Esophagus muscularis mucosa (tissue), 4 donors: ENCODE measurements around the gene HAS3. TPM values are rescaled to one million over a fixed set of nuclear protein-coding genes. Genes with fewer than 3 reads are reported as not detected.
A peak's percentile ranks its signal among the peaks of the same experiment; 100 is the strongest.

Source experiments
- DNase-seq: peaks from one replicate; pipeline ENCODE4 v3.0.0-alpha.2; 2017; ENCODE audit errors: extremely low spot score
- H3K27ac ChIP-seq, 4 donors: fragments of 200-600 bp; sonication (generic); replicated peaks in 1 of 4; 1 replicate in 3 of 4; 2 replicates in 1 of 4; pipeline ENCODE4 v1.5.1; 2016 to 2019; ENCODE audit warnings: mild to moderate bottlenecking in 1 of 4
- H3K27me3 ChIP-seq, 4 donors: fragments of 200-600 bp; sonication (generic); one replicate each; pipeline versions ENCODE4 v1.5.1 to v1.6.0; 2016 to 2019
- H3K36me3 ChIP-seq, 4 donors: fragments of 200-600 bp; sonication (generic); one replicate each; pipeline ENCODE4 v1.5.1; 2016 to 2019
- H3K4me1 ChIP-seq, 4 donors: fragments of 200-600 bp; sonication (generic); one replicate each; pipeline ENCODE4 v1.5.1; 2016 to 2019
- H3K4me3 ChIP-seq, 4 donors: fragments of 200-600 bp; sonication (generic); 1 replicate in 2 of 4; 2 replicates in 2 of 4; pipeline ENCODE4 v1.5.1; 2016 to 2019; ENCODE audit warnings: mild to moderate bottlenecking in 4 of 4, moderate library complexity in 1 of 4
- H3K9me3 ChIP-seq, 4 donors: fragments of 200-600 bp; sonication (generic); 1 replicate in 3 of 4; 2 replicates in 1 of 4; pipeline ENCODE4 v1.5.1; 2016 to 2019
- CTCF ChIP-seq, 3 experiments: fragments of 200-600 bp in 2 of 3; fragments of 450-650 bp in 1 of 3; sonication (generic) in 2 of 3; IDR thresholded peaks; one replicate each; pipeline ENCODE4 v1.5.1; 2017 to 2019; ENCODE audit warnings: antibody characterized with exemption in 3 of 3, mild to moderate bottlenecking in 2 of 3, moderate library complexity in 1 of 3
- EP300 ChIP-seq: sonication (generic); formaldehyde crosslinking; IDR thresholded peaks from one replicate; pipeline ENCODE4 v1.6.1; 2017; ENCODE audit warnings: antibody characterized with exemption
- POLR2A ChIP-seq: fragments of 450-650 bp; IDR thresholded peaks from one replicate; pipeline ENCODE4 v1.6.1; 2017; ENCODE audit warnings: antibody characterized with exemption, moderate library complexity, mild to moderate bottlenecking, low read depth
- POLR2AphosphoS5 ChIP-seq, 2 donors: sonication (generic); formaldehyde crosslinking; IDR thresholded peaks; one replicate each; pipeline ENCODE4 v1.6.1; 2017; ENCODE audit warnings: antibody characterized with exemption in 2 of 2
- WGBS: methylation state at CpG from one replicate; pipeline ENCODE4 v1.1.5; 2018; 5-methylcytosine and 5-hydroxymethylcytosine counted together
- intact Hi-C: fragments of 100-400 bp; cut with DNase I; formaldehyde crosslinking; loops from one replicate; pipeline ENCODE4 v1.15.1; 2023
- total RNA-seq, 4 donors: library from RNA; depleted of rRNA; stranded (reverse); fragments of >200 nt; gene quantifications; one replicate each; pipeline versions ENCODE4 v1.1.0 to v1.2.1, GENCODE V29; 2016

The HAS3 gene
- total RNA-seq, 4 donors from 2014 or later: 0.13 to 1.3 (median 0.49) TPM

GRCh38 chr16:69166221-69166833 lies 60.9 kb downstream of the HAS3 start:
- Histone ChIP-seq H3K4me1 (peaks cover 0 to 22% (median 18%) of the 10 kb centered on the region in 4 donors), H3K27me3 (no peaks in the 10 kb centered on the region), H3K36me3 (peaks cover 8 to 82% (median 63%) of the 10 kb centered on the region in 4 donors), H3K27ac (peak overlapping the region in 2 of 4 donors; percentile 3 to 51), H3K4me3 (no peak overlapping the region), H3K9me3 (no peaks in the 10 kb centered on the region)
- no peak for DNase-seq
- 31% methylated on average over 5 of the region's 8 CpGs for WGBS
- TF ChIP-seq CTCF (IDR thresholded peaks at IDR 0.05) (no peak), EP300 (no peak), POLR2AphosphoS5 (IDR thresholded peaks at IDR 0.05) (no peak), POLR2A (no peak)
- intact Hi-C loops: no loop called here

- intact Hi-C loops: no loop called here
- Histone ChIP-seq H3K9me3 (no peaks in the 10 kb centered on the region), H3K4me1 (peaks cover 0 to 31% (median 27%) of the 10 kb centered on the region in 4 donors), H3K27ac (peak overlapping the region in 1 of 4 donors; percentile 3), H3K27me3 (no peaks in the 10 kb centered on the region), H3K36me3 (peaks cover 5 to 73% (median 54%) of the 10 kb centered on the region in 4 donors), H3K4me3 (no peak overlapping the region)
- WGBS: 78% methylated on average over 7 of the region's 7 CpGs
- DNase-seq: no peak
- TF ChIP-seq EP300 (no peak), POLR2AphosphoS5 (IDR thresholded peaks at IDR 0.05) (no peak), CTCF (IDR thresholded peaks at IDR 0.05) (no peak), POLR2A (no peak)
Measured at GRCh38 chr16:69166946-69167930, 61.8 kb downstream of the HAS3 start.

Other genes starting within 250 kb of the HAS3 start
- 10 to 100 TPM; 59.8 to 94.4 (median 69.4) TPM for gene CHTF8, start 26.9 kb downstream of the HAS3 start, total RNA-seq
- gene UTP4, start 27.0 kb downstream of the HAS3 start, total RNA-seq: 10 to 100 TPM; 23.3 to 32.6 (median 24.0) TPM
- gene SNTB2, start 81.5 kb downstream of the HAS3 start, total RNA-seq: 10 to 100 TPM; 36.1 to 73.4 (median 54.8) TPM
- 10 to 100 TPM; 41.9 to 46.5 (median 43.6) TPM for gene VPS4A, start 205.7 kb downstream of the HAS3 start, total RNA-seq
- gene PDF, start 224.9 kb downstream of the HAS3 start, total RNA-seq: 10 to 100 TPM in 3 of 4 donors, 1 to 10 TPM in 1; 5.4 to 17.5 (median 12.6) TPM
- 10 to 100 TPM; 26.3 to 56.7 (median 46.0) TPM for gene COG8, start 233.9 kb downstream of the HAS3 start, total RNA-seq
- gene NIP7, start 234.1 kb downstream of the HAS3 start, total RNA-seq: 10 to 100 TPM in 3 of 4 donors, 1 to 10 TPM in 1; 7.9 to 18.2 (median 11.3) TPM
- gene TMED6, start 246.1 kb downstream of the HAS3 start, total RNA-seq: not detected